A673 (cell line): ENCODE measurements around the gene MGAT5. TPM values are rescaled to one million over a fixed set of nuclear protein-coding genes. Genes with fewer than 3 reads are reported as not detected.

Source experiments
- BruUV-seq: library from RNA; stranded (reverse); fragments of 400-500 nt; replicated peaks from 2 replicates; lab custom pipeline; 2021; lab: Mats Ljungman, UMichigan
- CTCF ChIA-PET: fragments of 300-600 bp; sonication (Branson Sonifier 250); formaldehyde crosslinking; loops from one replicate; lab custom pipeline; 2022; ENCODE audit warnings: antibody characterized with exemption; lab: Charles Lee
- POLR2A ChIA-PET: fragments of 300-600 bp; sonication (Branson Sonifier 250); formaldehyde crosslinking; loops from one replicate; lab custom pipeline; 2022; ENCODE audit warnings: antibody characterized with exemption; ENCODE audit not compliant: low non-redundant PET; lab: Charles Lee
- DNase-seq: peaks from one replicate; pipeline ENCODE4 v3.0.0-alpha.2; 2015; ENCODE audit warnings: low spot score
- H3K27ac ChIP-seq: fragments of 200-600 bp; sonication (generic); 2 replicates; pipeline ENCODE4 v1.5.1; 2016; ENCODE audit warnings: mixed run types, low read depth, mild to moderate bottlenecking, mixed read lengths, antibody characterized with exemption, low read length; ENCODE audit not compliant: poor library complexity, severe bottlenecking
- H3K27me3 ChIP-seq: fragments of 200-600 bp; sonication (generic); replicated peaks from 2 replicates; pipeline ENCODE4 v1.6.1; 2017; ENCODE audit warnings: mixed run types, low read depth, mild to moderate bottlenecking, mixed read lengths, antibody characterized with exemption, low read length; ENCODE audit not compliant: insufficient read depth, poor library complexity
- H3K36me3 ChIP-seq: fragments of 200-600 bp; sonication (generic); 2 replicates; pipeline ENCODE4 v1.6.1; 2016; ENCODE audit warnings: mixed run types, mild to moderate bottlenecking, mixed read lengths, antibody characterized with exemption, low read length; ENCODE audit not compliant: insufficient read depth, poor library complexity, severe bottlenecking
- H3K4me1 ChIP-seq: fragments of 200-600 bp; sonication (generic); 2 replicates; pipeline ENCODE4 v1.6.1; 2017; ENCODE audit warnings: mixed run types, mild to moderate bottlenecking, mixed read lengths, antibody characterized with exemption, low read length; ENCODE audit not compliant: insufficient read depth, poor library complexity, severe bottlenecking
- H3K4me3 ChIP-seq: fragments of 200-600 bp; sonication (generic); 2 replicates; pipeline ENCODE4 v1.5.1; 2016; ENCODE audit warnings: low read depth, mixed run types, mild to moderate bottlenecking, mixed read lengths, low read length; ENCODE audit not compliant: poor library complexity, severe bottlenecking
- H3K9me3 ChIP-seq: fragments of 200-600 bp; sonication (generic); 2 replicates; pipeline ENCODE4 v1.6.1; 2016; ENCODE audit warnings: mixed run types, low read depth, mild to moderate bottlenecking, mixed read lengths, antibody characterized with exemption, low read length; ENCODE audit not compliant: poor library complexity, severe bottlenecking
- EZH2 ChIP-seq: fragments of 200-600 bp; sonication (generic); IDR thresholded peaks from 2 replicates; pipeline ENCODE4 v1.6.1; 2017; ENCODE audit warnings: borderline replicate concordance, low read depth, mild to moderate bottlenecking, mixed read lengths, antibody characterized with exemption, low read length; ENCODE audit not compliant: poor library complexity, severe bottlenecking
- intact Hi-C: fragments of 100-400 bp; cut with micrococcal nuclease; formaldehyde crosslinking; loops from one replicate; pipeline ENCODE4 v1.10.0; 2022; ENCODE audit not compliant: unreplicated experiment
- total RNA-seq: library from RNA; stranded (reverse); gene quantifications from 2 replicates; pipeline ENCODE4 v1.2.3, GENCODE V29; 2021
- TF ChIP-seq, protein P1 (sequence below): fragments of 300-800, 200-600 bp; sonication (generic); conservative IDR thresholded peaks from 2 replicates; pipeline ENCODE4 v1.5.1; 2017; ENCODE audit warnings: low read depth, mild to moderate bottlenecking, antibody characterized with exemption, low read length, moderate library complexity, mixed read lengths

The MGAT5 gene
- total RNA-seq, 1 experiment from 2014 or later = 11.0 TPM

DNA sequence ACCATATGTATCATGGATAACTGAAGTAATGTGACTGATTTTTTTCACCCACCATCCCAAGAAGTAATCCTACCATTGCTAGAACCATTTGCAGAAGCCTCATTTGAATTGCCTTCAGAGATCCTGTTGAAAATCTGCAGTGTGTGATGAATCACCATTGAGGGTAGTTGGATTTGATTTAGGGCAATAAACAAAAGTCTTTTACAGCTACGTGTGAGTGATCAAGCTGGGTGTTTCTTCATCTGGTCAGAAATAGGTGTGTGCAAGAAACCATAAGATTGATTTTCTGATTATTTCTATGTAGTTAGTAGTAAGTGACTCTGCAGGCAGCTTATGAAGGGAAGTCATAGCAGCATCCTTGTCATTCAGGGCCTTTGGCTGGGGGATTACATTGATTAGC, 159.6 kb downstream of the MGAT5 start:
- Histone ChIP-seq H3K4me3 (no peak overlapping the region), H3K9me3 (no peaks in the 10 kb centered on the region), H3K4me1 (no peaks in the 10 kb centered on the region), H3K36me3 (no peaks in the 10 kb centered on the region), H3K27me3 (no peaks in the 10 kb centered on the region), H3K27ac (no peak overlapping the region)
- no TSS peak for BruUV-seq
- TF ChIP-seq, protein P1, sequence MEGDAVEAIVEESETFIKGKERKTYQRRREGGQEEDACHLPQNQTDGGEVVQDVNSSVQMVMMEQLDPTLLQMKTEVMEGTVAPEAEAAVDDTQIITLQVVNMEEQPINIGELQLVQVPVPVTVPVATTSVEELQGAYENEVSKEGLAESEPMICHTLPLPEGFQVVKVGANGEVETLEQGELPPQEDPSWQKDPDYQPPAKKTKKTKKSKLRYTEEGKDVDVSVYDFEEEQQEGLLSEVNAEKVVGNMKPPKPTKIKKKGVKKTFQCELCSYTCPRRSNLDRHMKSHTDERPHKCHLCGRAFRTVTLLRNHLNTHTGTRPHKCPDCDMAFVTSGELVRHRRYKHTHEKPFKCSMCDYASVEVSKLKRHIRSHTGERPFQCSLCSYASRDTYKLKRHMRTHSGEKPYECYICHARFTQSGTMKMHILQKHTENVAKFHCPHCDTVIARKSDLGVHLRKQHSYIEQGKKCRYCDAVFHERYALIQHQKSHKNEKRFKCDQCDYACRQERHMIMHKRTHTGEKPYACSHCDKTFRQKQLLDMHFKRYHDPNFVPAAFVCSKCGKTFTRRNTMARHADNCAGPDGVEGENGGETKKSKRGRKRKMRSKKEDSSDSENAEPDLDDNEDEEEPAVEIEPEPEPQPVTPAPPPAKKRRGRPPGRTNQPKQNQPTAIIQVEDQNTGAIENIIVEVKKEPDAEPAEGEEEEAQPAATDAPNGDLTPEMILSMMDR = no peak
- TF ChIP-seq EZH2 = no peak
- ChIA-PET CTCF (interaction anchor here (0.6 to 2.2 kb wide), 2 partner anchors 298 to 526 kb away, joined by 3 to 9 read pairs; no protein-coding TSS in a partner anchor), POLR2A (no interaction called here)
- intact Hi-C loops = loop anchor here (2.0 to 10.0 kb wide), 2 partner anchors 169 to 527 kb away; no protein-coding TSS in a partner anchor
- DNase-seq = no peak

DNA sequence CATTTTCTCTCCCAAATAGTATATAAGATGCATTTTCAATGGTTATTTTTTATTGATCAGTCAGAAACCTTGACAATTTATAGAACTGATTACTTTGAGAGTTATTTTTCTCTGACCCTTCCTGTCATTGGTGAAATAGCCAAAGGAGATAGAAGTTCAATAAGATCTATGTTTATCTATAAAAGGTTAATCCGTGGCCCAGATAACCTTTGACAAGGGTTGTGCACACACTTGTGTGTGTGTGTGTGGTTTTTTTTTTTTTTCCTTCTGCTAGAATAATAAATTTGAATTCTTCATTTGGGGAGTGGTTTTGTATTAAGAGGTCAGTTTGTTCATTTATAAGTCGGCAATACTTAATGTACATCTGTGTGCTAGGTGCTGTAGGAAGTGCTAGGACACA, 160.0 kb downstream of the MGAT5 start:
- no peak for DNase-seq

DNA sequence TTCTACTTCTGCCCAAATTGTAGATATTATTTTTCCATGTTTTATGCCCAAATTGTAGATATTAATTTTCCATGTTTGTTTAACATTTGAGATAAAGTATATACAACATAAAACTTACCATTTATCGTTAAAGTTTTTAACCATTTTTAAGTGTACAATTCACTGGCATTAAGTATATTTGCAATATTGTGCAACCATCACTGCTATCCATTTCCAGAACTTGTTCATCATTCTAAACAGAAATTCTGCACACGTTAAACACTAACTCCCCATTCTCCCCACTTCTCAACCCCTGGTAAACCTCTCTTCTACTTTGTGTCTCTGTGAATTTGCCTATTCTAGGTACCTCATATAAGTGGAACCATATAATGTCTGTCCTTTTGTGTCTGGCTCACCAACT, 162.1 kb downstream of the MGAT5 start:
- no peak for DNase-seq
- Histone ChIP-seq H3K36me3 (no peaks in the 10 kb centered on the region), H3K4me1 (no peaks in the 10 kb centered on the region), H3K9me3 (no peaks in the 10 kb centered on the region), H3K4me3 (no peak overlapping the region), H3K27me3 (no peaks in the 10 kb centered on the region), H3K27ac (no peak overlapping the region)
- intact Hi-C loops = loop anchor here (10.0 kb wide), 1 partner anchor 171 kb away; no protein-coding TSS in a partner anchor
- TF ChIP-seq EZH2 = no peak
- TF ChIP-seq, protein P1 = no peak
- no TSS peak for BruUV-seq
- CTCF ChIA-PET = interaction anchor here (0.6 kb wide), 1 partner anchor 36 kb away, joined by 5 read pairs; no protein-coding TSS in a partner anchor
- POLR2A ChIA-PET = no interaction called here

More for the DNA sequence above, 160.0 kb downstream of the MGAT5 start:
- POLR2A ChIA-PET = no interaction called here
- H3K27me3 ChIP-seq = no peaks in the 10 kb centered on the region
- H3K9me3 ChIP-seq = no peaks in the 10 kb centered on the region
- no peak overlapping the region for H3K27ac ChIP-seq
- H3K4me1 ChIP-seq = no peaks in the 10 kb centered on the region
- intact Hi-C loops = loop anchor here (2.0 to 10.0 kb wide), 2 partner anchors 169 to 527 kb away; no protein-coding TSS in a partner anchor
- CTCF ChIA-PET = no interaction called here
- H3K4me3 ChIP-seq = no peak overlapping the region
- TF ChIP-seq, protein P1 = no peak
- no peak for TF ChIP-seq EZH2
- H3K36me3 ChIP-seq = no peaks in the 10 kb centered on the region
- BruUV-seq = no TSS peak
